ENCODE results near the gene PBX3. TPM values are rescaled to one million over a fixed set of nuclear protein-coding genes. Genes with fewer than 3 reads are reported as not detected.

The PBX3 gene
- total and polyA plus RNA-seq, 2 of the 13 experiments (the other 11 are each of a cell fraction or from before 2014, with no cell fraction given), result 6.0 to 11.2 TPM

GRCh38 chr9:125707472-125707804 is 39.7 kb upstream of the PBX3 start:
- peak overlapping the region; percentile 61 to 97 (median 90); a peak in 5 of 6 replicates for H3K4me3 ChIP-seq (replicated peaks in 1 of 3; ENCODE audit: insufficient read depth in 1 of 3, low read depth in 2 of 3, low read length in 3 of 3)
- H3K9ac ChIP-seq (ENCODE audit: insufficient read depth, low read depth, low read length), result peak overlapping the region; percentile 78
- intact Hi-C loops (cut with micrococcal nuclease; ENCODE audit: unreplicated experiment) (loop anchor here (5.0 to 10.0 kb wide), 2 partner anchors 40 to 53 kb away; partner anchors contain the start of gene PBX3), in situ Hi-C loops (cut with HindIII; ENCODE audit: extremely low pct_ligation_motif_present, low pct_unique_long_range_greater_than_20kb) (no loop called here)
- no peaks in the 10 kb centered on the region for H3K27me3 ChIP-seq (ENCODE audit: control insufficient read depth in 1 of 2, insufficient read depth in 2 of 2, low read length in 2 of 2)
- ChIA-PET CTCF (ENCODE audit: low intra/inter-chr PET ratio, low total read pairs) (no interaction called here), POLR2A (interaction anchor here (0.8 to 2.0 kb wide), 13 partner anchors 10 to 444 kb away, joined by 3 to 16 read pairs (median 4); no protein-coding TSS in a partner anchor)
- WGBS (ENCODE audit: low lambda C conversion rate), result 3% methylated on average over 4 of the region's 4 CpGs
- peaks cover 37% of the 10 kb centered on the region for H3K4me1 ChIP-seq (ENCODE audit: insufficient read depth, low read length)
- H3K79me2 ChIP-seq (ENCODE audit: insufficient read depth, low read length), result peaks cover 36% of the 10 kb centered on the region
- H3K27ac ChIP-seq (ENCODE audit: extremely low read length, insufficient read depth, low read length), result no peak overlapping the region
- no peaks in the 10 kb centered on the region; a peak in 1 of 5 replicates for H3K36me3 ChIP-seq (replicated peaks in 1 of 2; ENCODE audit: control insufficient read depth in 1 of 2, insufficient read depth in 2 of 2, low read length in 2 of 2)
- TSS peak; percentile 88 for BruUV-seq (replicated peaks)
- DNase-seq (ENCODE audit: low spot score) (no peak), ATAC-seq (peak; percentile 11), FAIRE-seq (no peak)
- H3K9me3 ChIP-seq (ENCODE audit: low read length), result no peaks in the 10 kb centered on the region
- H3K4me2 ChIP-seq (ENCODE audit: low read depth, low read length), result peak overlapping the region; percentile 99
- H2AFZ ChIP-seq (ENCODE audit: low read length), result peak overlapping the region; percentile 99
- H4K20me1 ChIP-seq (ENCODE audit: insufficient read depth, low read length), result no peaks in the 10 kb centered on the region
- no peak for TF ChIP-seq PREB (CRISPR knock-in tag; IDR thresholded peaks at IDR 0.05)
- TF ChIP-seq POGZ (CRISPR knock-in tag; IDR thresholded peaks at IDR 0.05), result no peak
- no peak for TF ChIP-seq EZH2 (conservative IDR thresholded peaks at IDR 0.05; ENCODE audit: low read depth, low read length)
- TF ChIP-seq ELF4 (CRISPR knock-in tag; IDR thresholded peaks at IDR 0.05; ENCODE audit: borderline replicate concordance), result peak; percentile 13; the same call in 1 of the 2 replicates
- no peak for TF ChIP-seq ZNF326 (CRISPR knock-in tag; IDR thresholded peaks at IDR 0.05; ENCODE audit: borderline replicate concordance)
- 0 out of 2 replicates have a peak, but pooled peaks have one; percentile 8 for TF ChIP-seq ZNF331 (CRISPR knock-in tag; IDR thresholded peaks at IDR 0.05)
- TF ChIP-seq NFATC3 (CRISPR knock-in tag; IDR thresholded peaks at IDR 0.05), result no peak
- no peak for TF ChIP-seq HHEX (CRISPR knock-in tag; IDR thresholded peaks at IDR 0.05)
- TF ChIP-seq ARHGAP35 (CRISPR knock-in tag; IDR thresholded peaks at IDR 0.05; ENCODE audit: borderline replicate concordance), result no peak
- no peak for TF ChIP-seq ZNF589 (CRISPR knock-in tag; conservative IDR thresholded peaks at IDR 0.05)
- no peak for TF ChIP-seq E2F2 (CRISPR knock-in tag; IDR thresholded peaks at IDR 0.05; ENCODE audit: borderline replicate concordance)
- peak; percentile 66 for TF ChIP-seq ZMYM3 (CRISPR knock-in tag; IDR thresholded peaks at IDR 0.05)
- TF ChIP-seq ZNF407 (CRISPR knock-in tag; IDR thresholded peaks at IDR 0.05; ENCODE audit: not compliant biosample characterization), result no peak

All from HepG2 (cell line).